ENCODE results near the gene DACT1.

DNA sequence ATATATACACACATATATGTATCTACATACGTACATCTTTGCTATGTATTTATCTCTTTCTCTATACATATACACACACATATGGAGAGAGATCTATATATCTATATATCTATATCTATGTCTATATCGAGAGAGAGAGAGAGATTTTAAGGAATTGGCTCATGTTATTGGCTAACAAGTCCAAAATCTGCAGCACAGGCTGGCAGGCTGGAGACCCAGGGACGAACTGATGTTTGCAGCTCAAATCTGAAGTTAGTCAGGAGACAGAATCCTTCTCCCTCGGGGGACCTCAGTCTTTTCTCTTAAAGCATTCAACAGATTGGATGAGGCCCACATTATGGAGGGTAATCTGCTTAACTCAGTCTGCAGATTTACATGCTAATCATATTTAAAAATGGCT lies 40.7 kb upstream of the DACT1 start:
- no peak for TF ChIP-seq CTCF (IDR thresholded peaks at IDR 0.05; ENCODE audit: low read length)
- no peak for TF ChIP-seq EZH2 (optimal IDR thresholded peaks at IDR 0.05; ENCODE audit: low read depth, low read length)
